T follicular helper cell (primary cell): ENCODE measurements around the gene RYR2.

Experiments
- DNase-seq: peaks from one replicate; pipeline ENCODE4 v3.0.0-alpha.2; 2020; ENCODE audit warnings: low read depth

The RYR2 gene

DNA sequence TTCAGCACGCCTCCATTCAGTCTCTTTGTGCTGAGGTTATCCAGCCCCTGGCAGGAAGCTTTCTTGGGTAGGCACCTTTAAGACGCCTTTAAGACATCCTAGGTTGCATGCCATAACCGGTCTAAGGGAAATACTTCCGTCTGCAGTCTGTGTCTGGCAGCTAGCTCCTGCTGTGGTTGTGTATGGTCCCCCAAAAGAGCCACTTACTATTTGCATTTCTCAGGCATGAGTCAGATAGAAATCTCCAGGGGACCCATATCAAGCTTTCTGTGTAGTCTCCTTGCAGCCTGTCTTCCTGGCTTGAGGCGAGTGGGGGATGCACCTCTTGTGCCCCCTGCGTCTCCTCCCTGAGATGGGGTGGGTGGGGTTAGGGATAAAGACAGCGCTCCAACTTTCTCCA is 10.0 kb upstream of the RYR2 start:
- DNase-seq: no peak

- DNase-seq: no peak
Observed at GRCh38 chr1:237033061-237033460, 8.9 kb upstream of the RYR2 start.

DNA sequence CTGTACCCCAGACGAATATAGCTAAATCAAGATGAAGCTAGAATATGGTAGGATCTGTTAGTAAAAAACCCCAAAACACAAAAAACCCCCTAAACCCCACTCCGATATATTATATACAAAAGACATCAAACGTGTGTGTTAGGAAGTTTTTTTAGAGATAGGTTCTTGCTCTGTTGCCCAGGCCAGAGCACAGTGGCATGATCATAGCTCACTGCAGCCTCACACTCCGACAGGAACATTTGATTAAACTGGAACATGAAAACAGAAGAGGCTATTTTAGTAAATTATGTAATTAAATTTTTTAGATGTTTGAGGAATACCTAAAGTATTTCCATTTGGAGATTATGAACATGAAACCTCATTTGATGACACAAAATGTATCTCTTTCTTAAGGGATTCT is 8.2 kb upstream of the RYR2 start:
- no peak for DNase-seq

DNA sequence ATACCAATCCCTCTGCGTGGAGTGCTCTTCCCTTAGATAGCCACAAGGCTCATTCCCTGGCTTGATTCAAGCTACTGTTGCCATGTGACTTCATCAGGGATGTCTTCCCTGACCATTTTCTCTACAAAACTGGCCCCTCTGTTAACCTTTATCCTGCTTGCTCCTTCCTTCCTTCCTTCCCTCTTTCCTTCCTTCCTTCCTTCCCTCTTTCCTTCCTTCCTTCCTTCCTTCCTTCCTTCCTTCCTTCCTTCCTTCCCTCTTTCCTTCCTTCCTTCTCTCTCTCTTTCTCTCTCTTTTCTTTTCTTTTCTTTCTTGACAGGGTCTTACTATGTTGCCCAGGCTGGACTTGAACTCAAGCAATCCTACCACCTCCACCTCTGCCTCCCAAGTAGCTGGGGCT is 6.2 kb upstream of the RYR2 start:
- DNase-seq: no peak

DNA sequence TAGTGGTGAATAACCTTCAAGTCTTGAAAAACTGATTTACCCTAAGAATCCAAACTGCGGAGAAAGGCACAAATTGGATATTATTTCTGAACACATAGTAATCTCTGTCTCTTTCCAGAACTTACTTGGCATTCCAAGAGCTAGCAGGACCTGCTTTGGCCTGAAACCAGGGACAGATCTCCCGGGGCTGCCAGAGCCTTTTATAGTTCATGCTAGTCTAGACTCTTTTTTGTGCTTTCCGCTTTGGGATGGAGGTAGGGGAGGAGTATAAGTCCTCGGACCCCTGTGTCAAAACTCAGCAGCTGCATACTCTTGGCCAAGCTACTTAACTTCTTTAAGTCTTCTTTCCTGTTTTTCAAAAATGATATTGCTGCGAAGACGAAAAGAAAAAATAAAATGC is 3.8 kb upstream of the RYR2 start:
- DNase-seq: no peak

DNA sequence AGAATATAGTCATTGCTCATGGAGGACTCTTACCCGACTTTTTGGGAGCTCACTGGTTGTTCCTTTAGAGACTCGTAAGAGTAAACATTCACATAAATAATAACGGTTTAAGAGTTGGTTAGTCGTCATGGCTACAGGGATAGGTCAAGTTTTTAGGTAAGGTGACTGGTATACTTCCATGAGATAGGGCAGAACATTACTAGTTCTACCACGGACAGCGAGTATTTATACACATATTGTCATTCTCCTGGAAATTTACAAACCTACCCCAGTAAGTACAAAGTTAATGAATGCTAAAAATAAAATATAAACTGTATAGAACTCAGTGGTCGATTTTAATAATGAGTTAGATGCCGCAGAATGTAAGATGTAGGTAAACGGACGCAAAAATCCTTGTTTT is 1.2 kb upstream of the RYR2 start:
- no peak for DNase-seq

GRCh38 chr1:237041461-237041794 is 556 bp upstream of the RYR2 start:
- DNase-seq: no peak

DNA sequence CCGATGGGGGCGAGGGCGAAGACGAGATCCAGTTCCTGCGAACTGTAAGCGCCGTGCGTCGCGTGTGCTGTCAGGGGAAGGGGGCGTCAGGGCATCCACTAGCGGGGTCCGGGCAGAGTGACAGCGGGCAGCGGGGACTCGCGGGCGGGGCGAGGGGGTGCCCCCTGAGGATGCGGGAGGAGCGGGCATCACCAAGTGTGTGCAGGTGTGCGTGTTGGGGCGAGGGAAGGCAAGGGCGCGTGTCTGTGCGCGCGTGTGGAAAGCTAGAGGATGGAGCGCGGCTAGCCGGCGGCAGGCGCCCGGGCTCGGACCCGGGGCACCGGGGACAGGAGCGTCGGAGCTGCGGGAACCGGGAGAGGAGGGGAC is 525 bp downstream of the RYR2 start:
- no peak for DNase-seq

- no peak for DNase-seq
Observed at GRCh38 chr1:237042892-237043576, 1.1 kb downstream of the RYR2 start.

- DNase-seq: no peak
Observed at GRCh38 chr1:237043846-237044636, 2.1 kb downstream of the RYR2 start.

- no peak for DNase-seq
Observed at GRCh38 chr1:237045278-237046016, 3.5 kb downstream of the RYR2 start.

GRCh38 chr1:237048803-237049202 is 6.8 kb downstream of the RYR2 start:
- DNase-seq: no peak

DNA sequence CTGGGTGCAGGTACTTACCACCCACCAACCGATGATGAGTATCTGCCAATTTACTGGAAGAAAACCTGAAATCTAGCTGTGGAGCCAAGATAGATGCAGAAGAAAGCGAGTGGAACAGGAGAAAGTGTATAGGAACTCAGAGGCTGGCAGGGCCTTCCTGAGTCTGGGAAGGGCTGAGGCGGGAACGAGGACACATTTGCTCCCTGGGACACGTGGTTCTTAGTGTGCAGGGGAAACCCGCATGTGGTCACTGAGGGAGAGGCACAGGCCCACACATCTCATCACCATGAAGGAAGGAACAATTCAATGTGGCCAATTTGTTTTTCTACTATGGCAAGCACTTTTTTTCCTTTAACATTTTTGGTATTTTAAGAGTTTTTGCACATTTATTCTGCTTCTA is 8.2 kb downstream of the RYR2 start:
- DNase-seq: no peak

DNA sequence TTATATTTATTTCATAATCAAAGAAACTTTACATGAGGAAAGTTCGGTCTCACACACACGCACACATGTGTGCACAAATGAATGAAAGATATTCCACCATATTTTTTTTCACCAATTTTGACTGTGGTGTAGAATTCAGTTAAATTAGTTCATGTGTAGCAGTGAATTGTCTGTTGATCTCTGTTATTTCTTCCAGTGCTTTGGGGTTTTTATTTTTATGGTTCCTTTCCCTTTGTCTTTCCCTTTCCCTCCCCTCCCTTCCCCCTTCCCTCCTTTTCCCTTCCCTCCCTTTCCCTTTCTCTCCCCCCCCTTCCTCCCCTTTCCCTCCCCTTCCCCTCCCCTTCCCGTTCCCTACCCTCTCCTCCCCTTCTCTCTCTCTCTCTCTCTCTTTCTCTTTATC is 8.9 kb downstream of the RYR2 start:
- DNase-seq: no peak

DNA sequence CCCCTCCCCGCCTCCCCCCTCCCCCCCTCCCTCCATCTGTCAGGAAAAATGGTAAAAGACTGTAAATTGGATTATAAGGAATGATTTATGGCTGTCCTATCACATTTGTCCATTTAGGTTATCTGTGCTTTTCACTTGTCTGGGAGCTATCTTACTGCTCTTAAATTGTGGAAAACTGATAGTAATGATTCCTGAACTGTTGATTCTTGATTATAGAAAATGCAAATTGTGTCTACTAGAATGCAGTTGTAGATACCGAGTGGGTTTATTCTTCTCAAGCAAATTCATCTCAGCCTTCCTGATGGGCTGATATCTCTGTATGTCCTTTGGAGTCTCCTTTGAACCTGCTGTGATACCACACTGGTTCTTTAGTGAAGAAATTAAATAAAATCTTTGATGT is 12.3 kb downstream of the RYR2 start:
- no peak for DNase-seq

DNA sequence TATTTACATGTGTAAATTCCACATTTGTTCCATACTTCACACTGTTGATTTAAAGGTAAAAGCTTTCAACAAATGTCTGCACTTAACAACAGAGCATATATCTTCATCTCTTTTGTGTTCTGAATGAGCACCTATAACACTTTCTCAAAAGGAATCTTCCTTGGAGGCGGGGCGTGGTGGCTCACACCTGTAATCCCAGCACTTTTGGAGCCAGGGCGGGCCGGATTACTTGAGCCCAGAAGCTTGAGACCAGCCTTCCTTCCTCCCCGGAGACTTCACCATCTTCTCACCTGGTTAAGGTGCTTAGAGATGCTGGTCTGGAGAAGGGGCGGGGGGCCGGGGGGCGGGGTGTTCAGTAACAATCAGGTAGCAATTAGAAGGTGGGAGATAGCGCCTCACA is 16.5 kb downstream of the RYR2 start:
- DNase-seq: no peak

DNA sequence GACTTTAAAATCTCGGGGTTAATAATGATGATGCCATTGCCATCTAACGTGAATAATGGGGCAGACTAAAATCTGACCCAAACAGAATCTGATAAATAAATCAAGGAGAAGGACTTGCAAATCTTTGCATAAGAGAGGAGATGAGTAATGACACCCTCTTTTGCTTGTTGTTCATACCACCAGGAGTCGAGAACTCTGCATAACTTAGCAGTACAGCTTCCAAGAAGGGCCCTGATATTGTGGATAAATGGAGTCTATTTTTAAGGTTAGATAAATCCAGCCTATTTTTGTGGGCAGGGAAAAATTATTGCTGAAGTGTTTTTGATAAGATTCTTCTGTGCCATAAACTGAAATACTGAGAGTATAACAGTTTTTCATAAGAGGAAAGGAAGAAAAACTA is 17.3 kb downstream of the RYR2 start:
- DNase-seq: no peak

DNA sequence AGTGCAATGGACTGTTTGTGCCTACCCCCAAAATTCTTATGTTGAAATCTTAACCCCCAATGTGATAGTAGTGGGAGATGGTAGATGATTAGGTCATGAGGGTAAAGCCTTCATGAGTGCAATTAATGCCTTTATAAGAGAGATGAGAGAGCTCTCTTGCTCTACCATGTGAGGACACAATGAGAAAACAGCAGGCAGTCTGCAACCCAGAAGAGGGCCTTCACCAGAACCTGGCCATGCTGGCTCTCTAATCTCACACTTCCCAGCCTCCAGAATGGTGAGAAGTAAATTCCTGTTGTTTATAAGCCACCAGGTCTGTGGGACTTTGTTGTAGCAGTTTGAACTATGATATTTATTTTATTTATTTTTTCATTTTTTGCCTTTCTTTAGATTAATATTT is 21.0 kb downstream of the RYR2 start:
- no peak for DNase-seq

DNA sequence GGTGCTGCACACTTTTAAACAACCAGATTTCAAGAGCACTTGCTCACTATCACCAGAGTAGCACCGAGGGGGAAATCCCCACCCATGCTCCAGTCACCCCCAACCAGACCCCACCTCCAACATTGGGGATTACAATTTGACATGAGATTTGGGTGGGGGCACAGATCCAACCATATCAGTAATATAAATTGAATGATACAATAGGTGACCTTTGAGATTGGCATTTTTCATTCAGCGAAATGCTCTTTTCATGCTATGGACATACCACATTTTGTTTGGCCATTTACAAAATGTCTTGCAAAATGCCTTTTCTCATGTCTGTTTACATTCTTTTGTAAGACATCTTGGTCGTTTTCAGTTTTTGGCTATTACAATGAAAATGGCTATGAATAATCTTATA is 23.9 kb downstream of the RYR2 start:
- no peak for DNase-seq

DNA sequence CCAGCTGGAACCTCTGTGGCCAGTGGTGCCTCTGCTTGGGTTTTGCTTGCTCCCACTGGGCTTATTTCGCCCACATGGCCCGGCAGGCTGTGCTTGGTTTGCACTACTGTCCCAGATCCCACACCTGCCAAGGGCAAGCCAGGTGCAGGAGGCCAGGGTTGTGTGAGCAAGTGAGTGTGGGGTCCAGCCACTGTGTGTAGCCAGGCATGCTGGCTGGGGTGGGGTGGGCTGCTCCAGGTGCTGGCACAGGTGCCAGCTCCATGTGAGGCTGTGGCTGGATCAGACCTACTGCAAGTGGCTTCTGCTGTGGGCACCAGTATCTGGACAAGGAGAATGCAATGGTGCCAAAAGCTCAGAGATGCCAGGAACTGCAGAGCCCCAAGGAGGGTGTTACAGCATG is 28.5 kb downstream of the RYR2 start:
- no peak for DNase-seq

GRCh38 chr1:237071641-237072420 is 29.8 kb downstream of the RYR2 start:
- no peak for DNase-seq

DNA sequence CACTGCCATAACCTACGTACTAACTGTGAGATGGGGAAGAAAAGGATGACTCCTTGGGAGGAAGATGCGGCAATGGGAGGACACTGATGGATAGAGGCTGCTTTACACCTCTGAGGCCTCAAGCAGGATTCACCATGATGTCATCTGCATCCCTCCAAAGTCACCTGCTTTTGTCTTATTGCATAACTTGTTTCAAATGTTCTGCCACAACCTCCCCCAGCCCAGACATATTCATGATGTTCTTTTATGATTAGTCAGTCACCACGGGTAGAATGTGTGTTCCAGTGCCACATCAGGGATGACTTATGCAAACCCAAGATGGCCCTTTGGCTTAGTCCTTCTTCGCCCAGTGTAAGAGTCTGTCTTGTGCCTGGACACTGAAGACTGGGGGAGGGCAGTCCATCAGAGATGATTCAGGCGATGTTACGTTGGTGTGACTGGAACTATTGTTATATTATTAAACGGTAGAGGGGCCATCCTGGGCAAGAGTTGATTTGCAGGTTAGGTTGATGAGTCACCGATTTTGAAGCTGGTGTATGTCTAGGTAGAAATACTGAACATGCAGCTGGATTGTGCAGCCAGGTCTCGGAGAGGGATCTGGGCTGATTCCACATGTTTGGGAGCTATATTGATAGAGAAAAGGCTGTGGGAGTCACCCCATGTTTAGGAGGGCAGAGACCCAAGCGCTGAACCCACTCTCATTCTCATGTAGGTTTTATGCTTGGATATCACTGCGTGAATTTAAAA is 32.6 kb downstream of the RYR2 start:
- DNase-seq: no peak
